Liver (tissue), 9 donors: ENCODE measurements around the gene SEC61B. TPM values are rescaled to one million over a fixed set of nuclear protein-coding genes. Genes with fewer than 3 reads are reported as not detected.

Experiments
- DNase-seq: peaks from one replicate; pipeline ENCODE4 v3.0.0-alpha.2; 2017; ENCODE audit warnings: low spot score
- H3K27ac ChIP-seq, 2 donors: one replicate each; pipeline ENCODE4 v1.7.0; 2013; ENCODE audit warnings: inconsistent platforms in 2 of 2, low read length in 2 of 2, control low read depth in 1 of 2, low read depth in 1 of 2, mild to moderate bottlenecking in 1 of 2
- H3K27me3 ChIP-seq, 4 donors: one replicate each; pipeline versions ENCODE4 v1.6.1 to v1.7.0; 2013; ENCODE audit warnings: low read length in 3 of 4, inconsistent platforms in 1 of 4, mild to moderate bottlenecking in 1 of 4, moderate library complexity in 1 of 4; ENCODE audit not compliant: control insufficient read depth in 4 of 4, insufficient read depth in 4 of 4
- H3K36me3 ChIP-seq, 4 donors: one replicate each; pipeline versions ENCODE4 v1.6.1 to v1.7.0; 2013; ENCODE audit warnings: low read length in 3 of 4, mild to moderate bottlenecking in 3 of 4, low read depth in 1 of 4, moderate library complexity in 1 of 4; ENCODE audit not compliant: control insufficient read depth in 4 of 4, insufficient read depth in 3 of 4
- H3K4me1 ChIP-seq, 4 donors: one replicate each; pipeline versions ENCODE4 v1.6.1 to v1.7.0; 2013; ENCODE audit warnings: low read length in 3 of 4, mild to moderate bottlenecking in 3 of 4, moderate library complexity in 1 of 4; ENCODE audit not compliant: control insufficient read depth in 4 of 4, insufficient read depth in 4 of 4
- H3K4me3 ChIP-seq, 3 donors: one replicate each; pipeline versions ENCODE4 v1.6.1 to v1.7.0; 2013; ENCODE audit warnings: low read length in 3 of 3, control low read depth in 1 of 3, low read depth in 1 of 3, mild to moderate bottlenecking in 1 of 3
- H3K9ac ChIP-seq, 2 donors: one replicate each; pipeline ENCODE4 v1.7.0; 2013; ENCODE audit warnings: low read length in 2 of 2, mild to moderate bottlenecking in 2 of 2, moderate library complexity in 2 of 2, control low read depth in 1 of 2, low read depth in 1 of 2
- H3K9me3 ChIP-seq, 4 donors: one replicate each; pipeline versions ENCODE4 v1.6.1 to v1.7.0; 2013; ENCODE audit warnings: low read length in 3 of 4; ENCODE audit not compliant: control insufficient read depth in 4 of 4
- CTCF ChIP-seq: fragments of 150-350 bp; IDR thresholded peaks from 2 replicates; pipeline ENCODE4 v1.5.1; 2017; ENCODE audit warnings: improper control_type of control experiment, low read depth, low read length; ENCODE audit not compliant: missing input control
- EGR1 ChIP-seq, 2 donors: IDR thresholded peaks; 2 replicates each; pipeline ENCODE4 v1.6.1; 2016 to 2018; ENCODE audit warnings: antibody characterized with exemption in 2 of 2, low read depth in 2 of 2
- FOXA1 ChIP-seq: IDR thresholded peaks from 2 replicates; pipeline ENCODE4 v1.6.1; 2016; ENCODE audit warnings: antibody characterized with exemption
- FOXA2 ChIP-seq: IDR thresholded peaks from 2 replicates; pipeline ENCODE4 v1.6.1; 2016; ENCODE audit warnings: antibody characterized with exemption
- GABPA ChIP-seq, 2 donors: IDR thresholded peaks in 1 of 2; conservative IDR thresholded peaks in 1 of 2; 2 replicates each; pipeline ENCODE4 v1.6.1; 2016; ENCODE audit warnings: antibody characterized with exemption in 2 of 2, mild to moderate bottlenecking in 1 of 2, moderate library complexity in 1 of 2
- HNF4A ChIP-seq, 2 donors: conservative IDR thresholded peaks; 2 replicates each; pipeline ENCODE4 v1.6.1; 2016; ENCODE audit warnings: antibody characterized with exemption in 2 of 2, mild to moderate bottlenecking in 2 of 2
- HNF4G ChIP-seq: IDR thresholded peaks from 2 replicates; pipeline ENCODE4 v1.6.1; 2016; ENCODE audit warnings: antibody characterized with exemption
- JUND ChIP-seq, 2 donors: IDR thresholded peaks; 2 replicates each; pipeline ENCODE4 v1.6.1; 2016; ENCODE audit warnings: antibody characterized with exemption in 2 of 2
- NR2F2 ChIP-seq: IDR thresholded peaks from 2 replicates; pipeline ENCODE4 v1.6.1; 2016; ENCODE audit warnings: antibody characterized with exemption
- RAD21 ChIP-seq, 2 donors: IDR thresholded peaks; 2 replicates each; pipeline ENCODE4 v1.6.1; 2016; ENCODE audit warnings: antibody characterized with exemption in 2 of 2, mild to moderate bottlenecking in 2 of 2
- RXRA ChIP-seq, 2 donors: IDR thresholded peaks; 2 replicates each; pipeline ENCODE4 v1.6.1; 2017 to 2018; ENCODE audit warnings: antibody characterized with exemption in 2 of 2, mild to moderate bottlenecking in 1 of 2
- SP1 ChIP-seq: IDR thresholded peaks from 2 replicates; pipeline ENCODE4 v1.6.1; 2018; ENCODE audit warnings: antibody characterized with exemption, mild to moderate bottlenecking
- TAF1 ChIP-seq: conservative IDR thresholded peaks from 2 replicates; pipeline ENCODE4 v1.6.1; 2016; ENCODE audit warnings: antibody characterized with exemption, mild to moderate bottlenecking
- YY1 ChIP-seq: IDR thresholded peaks from 2 replicates; pipeline ENCODE4 v1.6.1; 2016; ENCODE audit warnings: antibody characterized with exemption, mild to moderate bottlenecking
- WGBS: extraction: QIAGEN DNeasy Blood & Tissue Kit; methylation state at CpG from one replicate; pipeline ENCODE4 v1.1.7; 2013; 5-methylcytosine and 5-hydroxymethylcytosine counted together
- polyA plus RNA-seq, 2 donors: library from polyadenylated mRNA; stranded (reverse) in 1 of 2; unstranded in 1 of 2; fragments of 200-250 nt in 1 of 2; fragments of >200 nt in 1 of 2; fragmentation: Nextera tagmentation in 1 of 2; extraction: Ambion mirVana in 1 of 2; gene quantifications; one replicate each; pipeline versions ENCODE4 v1.2.1 to v1.2.3, GENCODE V29; 2013 to 2015
- total RNA-seq, 2 donors: library from RNA; depleted of rRNA; stranded (reverse); fragments of >200 nt; gene quantifications; one replicate each; pipeline ENCODE4 v1.2.3, GENCODE V29; 2014
- TF ChIP-seq, protein P1 (sequence below): IDR thresholded peaks from 2 replicates; pipeline ENCODE4 v1.6.1; 2016; ENCODE audit warnings: antibody characterized with exemption
- TF ChIP-seq, protein P2 (sequence below): IDR thresholded peaks from 2 replicates; pipeline ENCODE4 v1.6.1; 2016; ENCODE audit warnings: antibody characterized with exemption
- TF ChIP-seq, protein P3 (sequence below): IDR thresholded peaks from 2 replicates; pipeline ENCODE4 v1.6.1; 2016; ENCODE audit warnings: antibody characterized with exemption, mild to moderate bottlenecking
- TF ChIP-seq, protein P4 (sequence below): IDR thresholded peaks from 2 replicates; pipeline ENCODE4 v1.6.1; 2016; ENCODE audit warnings: antibody characterized with exemption
- donor health status: healthy.
- donor health status: healthy.
- donor health status: healthy.
- donor health status: healthy.
- donor health status: healthy.

The SEC61B gene
- total and polyA plus RNA-seq, 4 donors: 84.1 to 431 (median 228) TPM

- Histone ChIP-seq H3K36me3 (no peaks in the 10 kb centered on the region), H3K4me3 (no peak overlapping the region), H3K4me1 (no peaks in the 10 kb centered on the region), H3K9me3 (no peaks in the 10 kb centered on the region), H3K27ac (no peak overlapping the region), H3K9ac (no peak overlapping the region), H3K27me3 (no peaks in the 10 kb centered on the region)
- no peak for DNase-seq
- WGBS: 85% methylated on average over 5 of the region's 5 CpGs
- no peak for TF ChIP-seq JUND (IDR thresholded peaks at IDR 0.05)
- TF ChIP-seq, protein P1, sequence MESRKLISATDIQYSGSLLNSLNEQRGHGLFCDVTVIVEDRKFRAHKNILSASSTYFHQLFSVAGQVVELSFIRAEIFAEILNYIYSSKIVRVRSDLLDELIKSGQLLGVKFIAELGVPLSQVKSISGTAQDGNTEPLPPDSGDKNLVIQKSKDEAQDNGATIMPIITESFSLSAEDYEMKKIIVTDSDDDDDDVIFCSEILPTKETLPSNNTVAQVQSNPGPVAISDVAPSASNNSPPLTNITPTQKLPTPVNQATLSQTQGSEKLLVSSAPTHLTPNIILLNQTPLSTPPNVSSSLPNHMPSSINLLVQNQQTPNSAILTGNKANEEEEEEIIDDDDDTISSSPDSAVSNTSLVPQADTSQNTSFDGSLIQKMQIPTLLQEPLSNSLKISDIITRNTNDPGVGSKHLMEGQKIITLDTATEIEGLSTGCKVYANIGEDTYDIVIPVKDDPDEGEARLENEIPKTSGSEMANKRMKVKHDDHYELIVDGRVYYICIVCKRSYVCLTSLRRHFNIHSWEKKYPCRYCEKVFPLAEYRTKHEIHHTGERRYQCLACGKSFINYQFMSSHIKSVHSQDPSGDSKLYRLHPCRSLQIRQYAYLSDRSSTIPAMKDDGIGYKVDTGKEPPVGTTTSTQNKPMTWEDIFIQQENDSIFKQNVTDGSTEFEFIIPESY: no peak
- TF ChIP-seq, protein P2, sequence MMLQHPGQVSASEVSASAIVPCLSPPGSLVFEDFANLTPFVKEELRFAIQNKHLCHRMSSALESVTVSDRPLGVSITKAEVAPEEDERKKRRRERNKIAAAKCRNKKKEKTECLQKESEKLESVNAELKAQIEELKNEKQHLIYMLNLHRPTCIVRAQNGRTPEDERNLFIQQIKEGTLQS: no peak
- TF ChIP-seq, protein P3, sequence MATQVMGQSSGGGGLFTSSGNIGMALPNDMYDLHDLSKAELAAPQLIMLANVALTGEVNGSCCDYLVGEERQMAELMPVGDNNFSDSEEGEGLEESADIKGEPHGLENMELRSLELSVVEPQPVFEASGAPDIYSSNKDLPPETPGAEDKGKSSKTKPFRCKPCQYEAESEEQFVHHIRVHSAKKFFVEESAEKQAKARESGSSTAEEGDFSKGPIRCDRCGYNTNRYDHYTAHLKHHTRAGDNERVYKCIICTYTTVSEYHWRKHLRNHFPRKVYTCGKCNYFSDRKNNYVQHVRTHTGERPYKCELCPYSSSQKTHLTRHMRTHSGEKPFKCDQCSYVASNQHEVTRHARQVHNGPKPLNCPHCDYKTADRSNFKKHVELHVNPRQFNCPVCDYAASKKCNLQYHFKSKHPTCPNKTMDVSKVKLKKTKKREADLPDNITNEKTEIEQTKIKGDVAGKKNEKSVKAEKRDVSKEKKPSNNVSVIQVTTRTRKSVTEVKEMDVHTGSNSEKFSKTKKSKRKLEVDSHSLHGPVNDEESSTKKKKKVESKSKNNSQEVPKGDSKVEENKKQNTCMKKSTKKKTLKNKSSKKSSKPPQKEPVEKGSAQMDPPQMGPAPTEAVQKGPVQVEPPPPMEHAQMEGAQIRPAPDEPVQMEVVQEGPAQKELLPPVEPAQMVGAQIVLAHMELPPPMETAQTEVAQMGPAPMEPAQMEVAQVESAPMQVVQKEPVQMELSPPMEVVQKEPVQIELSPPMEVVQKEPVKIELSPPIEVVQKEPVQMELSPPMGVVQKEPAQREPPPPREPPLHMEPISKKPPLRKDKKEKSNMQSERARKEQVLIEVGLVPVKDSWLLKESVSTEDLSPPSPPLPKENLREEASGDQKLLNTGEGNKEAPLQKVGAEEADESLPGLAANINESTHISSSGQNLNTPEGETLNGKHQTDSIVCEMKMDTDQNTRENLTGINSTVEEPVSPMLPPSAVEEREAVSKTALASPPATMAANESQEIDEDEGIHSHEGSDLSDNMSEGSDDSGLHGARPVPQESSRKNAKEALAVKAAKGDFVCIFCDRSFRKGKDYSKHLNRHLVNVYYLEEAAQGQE: no peak
- no peak for TF ChIP-seq SP1
- TF ChIP-seq RXRA (IDR thresholded peaks at IDR 0.05): no peak
- TF ChIP-seq GABPA (IDR thresholded peaks at IDR 0.05 in 1 of 2, conservative IDR thresholded peaks at IDR 0.05 in 1 of 2): no peak
- TF ChIP-seq TAF1: no peak
- no peak for TF ChIP-seq YY1
- TF ChIP-seq NR2F2: no peak
- no peak for TF ChIP-seq RAD21 (IDR thresholded peaks at IDR 0.05)
- TF ChIP-seq, protein P4, sequence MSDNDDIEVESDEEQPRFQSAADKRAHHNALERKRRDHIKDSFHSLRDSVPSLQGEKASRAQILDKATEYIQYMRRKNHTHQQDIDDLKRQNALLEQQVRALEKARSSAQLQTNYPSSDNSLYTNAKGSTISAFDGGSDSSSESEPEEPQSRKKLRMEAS: no peak
- no peak for TF ChIP-seq EGR1 (IDR thresholded peaks at IDR 0.05; ENCODE audit: low read depth in 2 of 2)
- no peak for TF ChIP-seq FOXA1
- TF ChIP-seq FOXA2: no peak
- TF ChIP-seq HNF4G: no peak
- TF ChIP-seq CTCF: no peak
Measured at GRCh38 chr9:99201603-99202002, 20.5 kb upstream of the SEC61B start.

DNA sequence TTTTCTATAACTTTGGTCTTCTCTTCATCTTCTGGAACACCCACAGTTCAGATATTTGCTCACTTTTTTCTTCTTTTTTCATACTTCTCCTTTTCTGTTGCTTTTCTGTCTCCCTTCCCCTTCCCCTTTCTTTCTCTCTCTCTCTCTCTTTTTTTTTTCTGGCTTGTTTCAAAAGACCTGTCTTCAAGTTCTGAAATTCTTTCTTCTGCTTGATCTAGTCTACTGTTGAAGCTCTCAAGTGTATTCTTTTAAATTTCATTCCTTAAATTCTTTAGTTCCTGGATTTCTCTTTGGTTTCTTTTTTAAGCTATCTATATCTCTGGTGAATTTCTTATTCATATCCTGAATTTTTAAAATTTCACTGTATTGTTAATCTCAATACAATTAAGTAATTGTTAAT lies 11.5 kb upstream of the SEC61B start:
- Histone ChIP-seq H3K36me3 (peaks cover 0 to 4% (median 3%) of the 10 kb centered on the region in 4 donors), H3K27me3 (no peaks in the 10 kb centered on the region), H3K4me1 (no peaks in the 10 kb centered on the region), H3K27ac (no peak overlapping the region), H3K4me3 (no peak overlapping the region), H3K9me3 (peaks cover 0 to 7% (median 2%) of the 10 kb centered on the region in 4 donors), H3K9ac (no peak overlapping the region)
- DNase-seq: no peak
- TF ChIP-seq FOXA2: no peak
- TF ChIP-seq, protein P2: no peak
- no peak for TF ChIP-seq YY1
- TF ChIP-seq HNF4G: no peak
- no peak for TF ChIP-seq HNF4A (conservative IDR thresholded peaks at IDR 0.05)
- TF ChIP-seq GABPA (IDR thresholded peaks at IDR 0.05 in 1 of 2, conservative IDR thresholded peaks at IDR 0.05 in 1 of 2): no peak
- no peak for TF ChIP-seq RXRA (IDR thresholded peaks at IDR 0.05)
- TF ChIP-seq NR2F2: no peak
- TF ChIP-seq, protein P4: no peak
- TF ChIP-seq JUND (IDR thresholded peaks at IDR 0.05): no peak
- TF ChIP-seq TAF1: no peak
- TF ChIP-seq, protein P1: no peak
- TF ChIP-seq FOXA1: no peak
